GM21576 (cell line): ENCODE data around the gene AUP1.

Source experiments
- ATAC-seq: cut with Tn5 transposase; IDR thresholded peaks from one replicate; pipeline ENCODE4 v1.9.1; 2021; ENCODE audit warnings: mild to moderate bottlenecking, moderate library complexity; ENCODE audit not compliant: unreplicated experiment

Gene AUP1

DNA sequence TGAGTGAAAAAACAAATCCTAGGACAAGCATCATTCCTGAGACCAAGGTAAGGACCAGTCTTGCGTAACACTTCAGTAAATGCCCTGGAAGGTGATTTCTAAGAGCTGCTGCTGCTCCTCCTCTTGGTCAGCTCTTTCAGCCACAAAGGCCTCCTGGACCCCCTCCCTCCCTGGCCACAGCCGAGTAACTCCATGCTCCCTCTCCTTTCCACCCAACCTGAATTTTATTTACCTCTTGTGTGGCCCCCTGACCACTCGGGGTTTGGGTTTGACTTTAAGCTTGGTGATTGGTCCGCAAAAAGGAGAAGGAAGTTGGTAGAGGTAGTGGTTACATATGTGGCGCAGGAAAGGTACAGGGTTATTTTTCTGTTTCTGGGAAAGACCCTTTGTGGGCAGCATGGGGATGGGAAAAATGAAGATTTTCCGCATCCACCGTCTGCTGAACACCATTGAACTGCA, 9.4 kb upstream of the AUP1 start:
- no peak for ATAC-seq

DNA sequence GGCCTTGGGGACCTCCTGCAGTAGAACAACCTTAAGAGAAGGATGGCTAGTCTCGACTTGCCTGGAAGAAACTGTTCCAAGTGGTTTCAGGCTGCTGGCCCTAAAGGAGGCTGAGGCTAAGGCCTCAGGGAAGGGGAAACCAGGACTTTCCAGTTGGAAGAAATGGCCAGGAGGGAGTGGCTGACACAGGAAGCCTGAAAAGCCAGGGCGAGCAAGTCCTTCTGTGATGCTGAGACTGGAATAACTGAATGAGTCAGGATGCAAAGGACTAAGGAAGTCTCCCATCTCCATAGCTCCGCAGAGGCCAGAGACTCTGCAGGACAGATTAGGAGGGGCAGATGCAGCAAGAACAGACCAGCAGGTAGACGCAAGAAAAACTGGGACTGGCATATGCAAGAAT, 7.6 kb upstream of the AUP1 start:
- no peak for ATAC-seq

DNA sequence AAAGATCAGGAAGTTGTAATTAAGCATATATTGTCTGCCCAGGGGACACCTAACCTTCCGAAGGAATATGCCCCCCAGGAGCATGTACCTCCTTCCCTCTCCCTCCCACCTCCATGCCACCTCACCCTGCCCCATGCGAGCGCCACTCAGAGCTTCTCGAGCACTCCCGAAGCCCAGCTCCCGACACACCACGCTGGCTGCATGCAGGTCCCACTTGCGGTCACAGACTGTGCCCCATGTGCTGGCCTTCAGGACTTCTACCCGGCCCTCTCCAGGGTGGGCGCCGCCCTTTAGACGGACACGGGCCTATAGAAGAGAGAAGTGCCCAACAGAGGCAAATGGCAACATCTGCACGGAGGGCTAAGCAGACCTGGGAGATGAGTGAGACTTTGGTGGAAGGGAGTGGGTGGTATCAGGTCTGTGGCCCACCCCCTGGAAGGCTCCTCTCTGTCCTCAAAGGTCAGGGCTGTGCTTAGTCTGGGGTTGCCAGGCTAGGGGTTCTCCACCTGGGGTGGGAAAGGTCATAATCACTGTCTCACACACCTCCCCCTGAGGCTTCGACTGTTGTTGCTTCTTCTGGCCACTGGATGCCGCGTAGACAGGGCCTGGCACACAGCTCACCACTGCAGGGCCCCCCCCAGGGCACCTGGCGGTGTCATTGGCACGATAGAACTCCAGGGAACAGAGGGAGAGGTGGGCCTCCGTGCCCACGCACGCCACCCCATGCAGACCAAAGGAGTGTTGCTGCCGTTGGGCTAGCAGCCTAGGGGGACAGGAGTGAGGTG, 6.9 kb upstream of the AUP1 start:
- ATAC-seq = no peak

GRCh38 chr2:74535440-74535965, 6.0 kb upstream of the AUP1 start:
- no peak for ATAC-seq

GRCh38 chr2:74534411-74534810, 4.9 kb upstream of the AUP1 start:
- no peak for ATAC-seq

DNA sequence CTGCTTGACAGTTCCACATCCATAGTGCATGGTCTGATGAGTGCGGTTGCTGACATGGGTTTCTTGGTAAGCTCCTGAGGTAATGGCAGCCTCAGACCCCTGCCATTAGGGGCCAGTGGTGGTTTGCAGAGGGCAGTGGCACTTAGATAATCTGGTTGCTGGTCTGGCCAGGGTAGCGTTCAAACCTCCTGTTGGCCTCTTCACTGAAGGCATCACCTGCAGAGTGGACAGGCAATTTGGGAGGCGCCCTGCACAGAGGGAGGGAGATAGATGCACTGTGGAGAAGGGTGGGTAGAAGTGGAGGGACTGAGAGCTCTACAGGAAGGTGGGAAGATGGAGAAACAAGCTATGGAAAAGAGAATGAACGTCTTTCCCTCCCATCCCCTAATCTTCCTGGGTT, 4.0 kb upstream of the AUP1 start:
- ATAC-seq = no peak

- no peak for ATAC-seq
These were observed 2.7 kb upstream of the AUP1 start for GRCh38 chr2:74532222-74532621.

GRCh38 chr2:74531666-74532065, 2.2 kb upstream of the AUP1 start:
- no peak for ATAC-seq

DNA sequence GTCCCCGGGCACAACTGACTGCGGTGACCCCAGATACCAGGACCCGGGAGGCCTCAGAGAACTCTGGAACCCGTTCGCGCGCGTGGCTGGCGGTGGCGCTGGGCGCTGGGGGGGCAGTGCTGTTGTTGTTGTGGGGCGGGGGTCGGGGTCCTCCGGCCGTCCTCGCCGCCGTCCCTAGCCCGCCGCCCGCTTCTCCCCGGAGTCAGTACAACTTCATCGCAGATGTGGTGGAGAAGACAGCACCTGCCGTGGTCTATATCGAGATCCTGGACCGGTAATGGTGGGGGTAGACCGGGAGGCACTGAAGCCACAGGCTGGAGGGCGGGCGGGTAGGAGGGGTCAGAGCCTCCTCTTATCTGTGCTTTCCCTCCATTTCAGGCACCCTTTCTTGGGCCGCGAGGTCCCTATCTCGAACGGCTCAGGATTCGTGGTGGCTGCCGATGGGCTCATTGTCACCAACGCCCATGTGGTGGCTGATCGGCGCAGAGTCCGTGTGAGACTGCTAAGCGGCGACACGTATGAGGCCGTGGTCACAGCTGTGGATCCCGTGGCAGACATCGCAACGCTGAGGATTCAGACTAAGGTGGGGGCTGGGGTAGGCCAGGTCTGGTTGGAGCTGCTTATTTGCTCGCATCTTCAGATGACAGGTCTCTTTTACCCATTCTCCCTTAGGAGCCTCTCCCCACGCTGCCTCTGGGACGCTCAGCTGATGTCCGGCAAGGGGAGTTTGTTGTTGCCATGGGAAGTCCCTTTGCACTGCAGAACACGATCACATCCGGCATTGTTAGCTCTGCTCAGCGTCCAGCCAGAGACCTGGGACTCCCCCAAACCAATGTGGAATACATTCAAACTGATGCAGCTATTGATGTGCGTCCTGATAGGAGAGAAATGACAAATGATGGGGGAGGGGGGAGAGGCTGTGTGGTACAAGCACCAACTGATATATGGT, 1.0 kb upstream of the AUP1 start:
- peak; percentile 24 for ATAC-seq

- no peak for ATAC-seq
These were observed 728 bp downstream of the AUP1 start for GRCh38 chr2:74528600-74529356.

GRCh38 chr2:74527741-74528140, 1.8 kb downstream of the AUP1 start:
- ATAC-seq = no peak

- no peak for ATAC-seq
These were observed 2.8 kb downstream of the AUP1 start for GRCh38 chr2:74526649-74527230.

DNA sequence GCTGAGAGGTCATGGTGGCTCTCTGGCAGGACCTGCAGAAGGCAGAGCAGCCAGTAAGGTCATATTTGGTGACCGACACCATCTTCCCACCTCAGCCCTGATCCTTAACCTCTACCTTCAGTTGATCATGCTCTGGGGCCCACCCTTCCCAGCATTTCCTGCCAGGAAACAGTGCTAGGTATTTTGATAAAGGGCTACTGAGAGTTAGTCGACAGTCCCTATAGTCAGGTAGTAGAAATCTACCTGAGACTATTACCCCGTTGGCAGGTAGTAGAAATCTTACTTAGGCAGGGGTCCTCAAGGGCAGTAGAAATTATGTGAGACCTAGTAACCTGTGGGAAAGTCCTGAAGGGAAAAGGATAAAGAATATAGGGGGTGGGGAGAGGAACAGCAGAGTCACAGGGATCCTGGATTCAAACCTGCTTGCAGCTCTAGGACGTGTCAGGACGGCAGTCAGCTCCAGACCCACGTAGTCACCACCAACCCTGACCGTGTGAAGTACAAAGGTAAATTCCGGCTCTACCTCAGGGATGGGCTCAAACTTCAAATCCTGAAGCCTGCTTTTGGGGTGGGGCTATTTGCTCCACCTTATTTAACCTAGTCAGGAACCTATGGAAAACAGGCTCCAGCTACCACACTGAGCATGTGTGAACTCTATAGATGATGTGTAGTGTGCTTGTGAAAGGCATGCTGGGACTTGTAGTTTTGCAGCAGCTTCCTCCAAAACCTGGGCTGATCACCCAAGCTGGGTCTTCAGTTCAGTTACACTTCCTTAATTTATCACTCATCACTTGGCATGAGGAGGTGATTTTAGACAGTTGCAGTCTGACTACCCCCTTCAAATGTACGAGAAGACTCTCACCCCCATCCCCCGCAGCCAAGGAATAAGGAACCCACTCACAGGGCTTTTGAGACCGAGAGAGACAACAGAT, 3.5 kb downstream of the AUP1 start, which contains the start of gene DQX1:
TSS of gene DQX1 (minus strand) at position 515 of the 932 bp plus-strand sequence. CDS start at position 13, 502 bp downstream.
- no peak for ATAC-seq

GRCh38 chr2:74524955-74525716, 4.4 kb downstream of the AUP1 start:
- ATAC-seq = no peak

GRCh38 chr2:74524005-74524404, 5.5 kb downstream of the AUP1 start:
- ATAC-seq = no peak

GRCh38 chr2:74522516-74522915, 7.0 kb downstream of the AUP1 start:
- no peak for ATAC-seq

GRCh38 chr2:74516650-74517049, 12.9 kb downstream of the AUP1 start:
- no peak for ATAC-seq

- ATAC-seq = no peak
These were observed 13.4 kb downstream of the AUP1 start for GRCh38 chr2:74515981-74516633.
